Activated CD4-positive, alpha-beta T cell treated with anti-CD3 and anti-CD28 coated beads, Interleukin-2, amount 10 ng/mL, durations not matched to agents 7 days and 5 days (primary cell): ENCODE measurements around the gene RTL10. TPM values are rescaled to one million over a fixed set of nuclear protein-coding genes. Genes with fewer than 3 reads are reported as not detected.
"Not testable (repeated sequence)": the region's sequence is repeated elsewhere in the genome, so short reads cannot be mapped to it uniquely, and the experiment has no call there.

Experiments
- CTCF ChIA-PET: fragments of 350-600 bp; sonication (Branson Sonifier 250); formaldehyde crosslinking; loops from one replicate; lab custom pipeline; 2021; ENCODE audit warnings: antibody characterized with exemption; lab: Charles Lee
- POLR2A ChIA-PET: fragments of 350-600 bp; sonication (Branson Sonifier 250); formaldehyde crosslinking; loops from one replicate; lab custom pipeline; 2021; ENCODE audit warnings: antibody characterized with exemption; lab: Charles Lee
- DNase-seq: peaks from one replicate; pipeline ENCODE4 v3.0.0-alpha.2; 2020
- H3K27ac Mint-ChIP-seq: one replicate; pipeline ENCODE4 v1.8.0; 2021; ENCODE audit warnings: mild to moderate bottlenecking, moderate library complexity, mixed read lengths
- H3K27me3 Mint-ChIP-seq: one replicate; pipeline ENCODE4 v1.8.0; 2021; ENCODE audit warnings: mixed read lengths
- H3K36me3 Mint-ChIP-seq: one replicate; pipeline ENCODE4 v1.8.0; 2021; ENCODE audit warnings: low read depth, mixed read lengths
- H3K4me1 Mint-ChIP-seq: one replicate; pipeline ENCODE4 v1.8.0; 2021; ENCODE audit warnings: mixed read lengths
- H3K4me3 Mint-ChIP-seq: one replicate; pipeline ENCODE4 v1.8.0; 2021; ENCODE audit warnings: mild to moderate bottlenecking, moderate library complexity, mixed read lengths
- H3K9me3 Mint-ChIP-seq: one replicate; pipeline ENCODE4 v1.8.0; 2021; ENCODE audit warnings: mixed read lengths
- total RNA-seq, 2 experiments: library from RNA; stranded (reverse); gene quantifications; one replicate each; pipeline ENCODE4 v1.2.3, GENCODE V29; 2021

RTL10 gene
- total RNA-seq, 2 experiments from 2014 or later: 21.4 to 21.5 TPM

- CTCF ChIA-PET: no interaction called here
- POLR2A ChIA-PET: no interaction called here
- peaks cover 14% of the 10 kb centered on the region for H3K4me1 Mint-ChIP-seq
- no peaks in the 10 kb centered on the region for H3K27me3 Mint-ChIP-seq
- no peaks in the 10 kb centered on the region for H3K9me3 Mint-ChIP-seq
- H3K36me3 Mint-ChIP-seq: no peaks in the 10 kb centered on the region
- no peak overlapping the region for H3K27ac Mint-ChIP-seq
- H3K4me3 Mint-ChIP-seq: no peak overlapping the region
- no peak for DNase-seq
Observed at GRCh38 chr22:19840059-19840458, 14.6 kb downstream of the RTL10 start.

GRCh38 chr22:19837915-19838314, 16.8 kb downstream of the RTL10 start:
- ChIA-PET POLR2A (no interaction called here), CTCF (no interaction called here)
- no peaks in the 10 kb centered on the region for H3K36me3 Mint-ChIP-seq
- no peaks in the 10 kb centered on the region for H3K9me3 Mint-ChIP-seq
- H3K4me1 Mint-ChIP-seq: peaks cover 3% of the 10 kb centered on the region
- DNase-seq: no peak
- H3K4me3 Mint-ChIP-seq: no peak overlapping the region
- no peak overlapping the region for H3K27ac Mint-ChIP-seq
- H3K27me3 Mint-ChIP-seq: no peaks in the 10 kb centered on the region

- H3K27ac Mint-ChIP-seq: no peak overlapping the region
- H3K9me3 Mint-ChIP-seq: no peaks in the 10 kb centered on the region
Observed at GRCh38 chr22:19836512-19836911, 18.2 kb downstream of the RTL10 start.

GRCh38 chr22:19834599-19834998, 20.1 kb downstream of the RTL10 start:
- CTCF ChIA-PET: interaction anchor here (0.8 kb wide), 1 partner anchor 184 kb away, joined by 3 read pairs; no protein-coding TSS in a partner anchor

More at GRCh38 chr22:19836512-19836911, 18.2 kb downstream of the RTL10 start:
- ChIA-PET CTCF (no interaction called here), POLR2A (no interaction called here)
- H3K4me3 Mint-ChIP-seq: no peak overlapping the region
- H3K4me1 Mint-ChIP-seq: peaks cover 7% of the 10 kb centered on the region
- no peaks in the 10 kb centered on the region for H3K27me3 Mint-ChIP-seq
- H3K36me3 Mint-ChIP-seq: no peaks in the 10 kb centered on the region
- no peak for DNase-seq

GRCh38 chr22:19833327-19833726, 21.3 kb downstream of the RTL10 start:
- H3K27ac Mint-ChIP-seq, H3K4me1 Mint-ChIP-seq, DNase-seq, CTCF ChIA-PET, H3K4me3 Mint-ChIP-seq, H3K9me3 Mint-ChIP-seq, POLR2A ChIA-PET, H3K36me3 Mint-ChIP-seq, H3K27me3 Mint-ChIP-seq: not testable (repeated sequence)

More at GRCh38 chr22:19834599-19834998, 20.1 kb downstream of the RTL10 start:
- H3K4me1 Mint-ChIP-seq: peaks cover 7% of the 10 kb centered on the region
- H3K27me3 Mint-ChIP-seq: no peaks in the 10 kb centered on the region
- DNase-seq: no peak
- POLR2A ChIA-PET: no interaction called here
- no peaks in the 10 kb centered on the region for H3K36me3 Mint-ChIP-seq
- no peaks in the 10 kb centered on the region for H3K9me3 Mint-ChIP-seq
- H3K27ac Mint-ChIP-seq: no peak overlapping the region
- H3K4me3 Mint-ChIP-seq: no peak overlapping the region

GRCh38 chr22:19832476-19833108, 22.1 kb downstream of the RTL10 start:
- Mint-ChIP-seq H3K27ac (no peak overlapping the region), H3K9me3 (no peaks in the 10 kb centered on the region), H3K36me3 (no peaks in the 10 kb centered on the region), H3K4me1 (peaks cover 7% of the 10 kb centered on the region), H3K27me3 (no peaks in the 10 kb centered on the region), H3K4me3 (no peak overlapping the region)
- CTCF ChIA-PET: interaction anchor here (0.8 to 1.1 kb wide), 3 partner anchors 10 to 102 kb away, joined by 3 read pairs; no protein-coding TSS in a partner anchor
- POLR2A ChIA-PET: interaction anchor here (0.7 kb wide), 1 partner anchor 23 kb away, joined by 3 read pairs; no protein-coding TSS in a partner anchor
- peak; percentile 2 for DNase-seq

GRCh38 chr22:19831979-19832378, 22.7 kb downstream of the RTL10 start:
- not testable (repeated sequence) for H3K4me1 Mint-ChIP-seq, H3K4me3 Mint-ChIP-seq, H3K9me3 Mint-ChIP-seq, H3K36me3 Mint-ChIP-seq, DNase-seq, H3K27me3 Mint-ChIP-seq, H3K27ac Mint-ChIP-seq
- ChIA-PET CTCF (interaction anchor here (0.7 to 1.1 kb wide), 5 partner anchors 9 to 101 kb away, joined by 3 to 5 read pairs (median 3); no protein-coding TSS in a partner anchor), POLR2A (interaction anchor here (0.7 kb wide), 1 partner anchor 24 kb away, joined by 3 read pairs; no protein-coding TSS in a partner anchor)

- DNase-seq: no peak
- ChIA-PET CTCF (interaction anchor here (0.7 to 0.9 kb wide), 2 partner anchors 82 to 351 kb away, joined by 3 to 5 read pairs; no protein-coding TSS in a partner anchor), POLR2A (no interaction called here)
- Mint-ChIP-seq H3K27ac (no peak overlapping the region), H3K36me3 (no peaks in the 10 kb centered on the region), H3K9me3 (no peaks in the 10 kb centered on the region), H3K4me1 (peaks cover 7% of the 10 kb centered on the region), H3K4me3 (no peak overlapping the region), H3K27me3 (no peaks in the 10 kb centered on the region)
Observed at GRCh38 chr22:19831016-19831415, 23.7 kb downstream of the RTL10 start.

GRCh38 chr22:19828035-19828401, 26.7 kb downstream of the RTL10 start:
- Mint-ChIP-seq H3K4me3 (no peak overlapping the region), H3K36me3 (no peaks in the 10 kb centered on the region), H3K27me3 (no peaks in the 10 kb centered on the region), H3K4me1 (peaks cover 6% of the 10 kb centered on the region), H3K9me3 (no peaks in the 10 kb centered on the region), H3K27ac (no peak overlapping the region)
- POLR2A ChIA-PET: no interaction called here
- DNase-seq: no peak
- CTCF ChIA-PET: no interaction called here

GRCh38 chr22:19827341-19828034, 27.2 kb downstream of the RTL10 start:
- no peaks in the 10 kb centered on the region for H3K36me3 Mint-ChIP-seq
- H3K9me3 Mint-ChIP-seq: no peaks in the 10 kb centered on the region
- H3K4me3 Mint-ChIP-seq: no peak overlapping the region
- DNase-seq: peak; percentile 1
- H3K4me1 Mint-ChIP-seq: peaks cover under 1% of the 10 kb centered on the region
- H3K27me3 Mint-ChIP-seq: no peaks in the 10 kb centered on the region
- H3K27ac Mint-ChIP-seq: no peak overlapping the region
- ChIA-PET CTCF (no interaction called here), POLR2A (no interaction called here)

- Mint-ChIP-seq H3K36me3 (no peaks in the 10 kb centered on the region), H3K4me3 (no peak overlapping the region), H3K27me3 (no peaks in the 10 kb centered on the region), H3K27ac (no peak overlapping the region), H3K9me3 (no peaks in the 10 kb centered on the region), H3K4me1 (no peaks in the 10 kb centered on the region)
- ChIA-PET POLR2A (no interaction called here), CTCF (no interaction called here)
- DNase-seq: no peak
Observed at GRCh38 chr22:19826619-19826950, 28.1 kb downstream of the RTL10 start.

GRCh38 chr22:19825904-19826618, 28.6 kb downstream of the RTL10 start:
- H3K27me3 Mint-ChIP-seq: no peaks in the 10 kb centered on the region
- no peak overlapping the region for H3K27ac Mint-ChIP-seq
- POLR2A ChIA-PET: no interaction called here
- H3K36me3 Mint-ChIP-seq: no peaks in the 10 kb centered on the region
- peak; percentile 1 for DNase-seq
- CTCF ChIA-PET: no interaction called here
- no peaks in the 10 kb centered on the region for H3K9me3 Mint-ChIP-seq
- no peak overlapping the region for H3K4me3 Mint-ChIP-seq
- no peaks in the 10 kb centered on the region for H3K4me1 Mint-ChIP-seq

- H3K4me1 Mint-ChIP-seq: no peaks in the 10 kb centered on the region
- ChIA-PET POLR2A (no interaction called here), CTCF (no interaction called here)
- no peaks in the 10 kb centered on the region for H3K9me3 Mint-ChIP-seq
- H3K27me3 Mint-ChIP-seq: no peaks in the 10 kb centered on the region
- H3K27ac Mint-ChIP-seq: no peak overlapping the region
- H3K4me3 Mint-ChIP-seq: no peak overlapping the region
- DNase-seq: peak; percentile 3
- no peaks in the 10 kb centered on the region for H3K36me3 Mint-ChIP-seq
Observed at GRCh38 chr22:19824926-19825339, 29.7 kb downstream of the RTL10 start.
